K562 (cell line): ENCODE results near the gene ZNF48. TPM values are rescaled to one million over a fixed set of nuclear protein-coding genes. Genes with fewer than 3 reads are reported as not detected.

ENCODE experiments used
- AFF1 ChIP-seq, 2 experiments: fragments of 450-650 bp; IDR thresholded peaks; 2 replicates each; pipeline ENCODE4 v1.6.1; 2018; ENCODE audit warnings: mild to moderate bottlenecking in 2 of 2, low read depth in 1 of 2; ENCODE audit not compliant: partially characterized antibody in 2 of 2
- CBX3 ChIP-seq, 2 experiments: IDR thresholded peaks; 1 replicate in 1 of 2; 2 replicates in 1 of 2; pipeline ENCODE4 v1.6.1; 2012; ENCODE audit warnings: inconsistent platforms in 2 of 2, low read length in 2 of 2, borderline replicate concordance in 1 of 2, control low read depth in 1 of 2
- EWSR1 ChIP-seq: fragments of 450-650 bp; IDR thresholded peaks from 2 replicates; pipeline ENCODE4 v1.6.1; 2018; ENCODE audit warnings: borderline replicate concordance, mild to moderate bottlenecking, low read depth, moderate library complexity; ENCODE audit not compliant: partially characterized antibody
- GATAD2B ChIP-seq: fragments of 450-650 bp; IDR thresholded peaks from 2 replicates; pipeline ENCODE4 v1.6.1; 2017; ENCODE audit warnings: mild to moderate bottlenecking, borderline replicate concordance
- IFI16 ChIP-seq: fragments of 250-450 bp; sonication (Bioruptor Pico); IDR thresholded peaks from 2 replicates; pipeline ENCODE4 v2.1.2; 2022; ENCODE audit warnings: mild to moderate bottlenecking, inconsistent platforms
- LARP7 ChIP-seq: fragments of 450-650 bp; IDR thresholded peaks from 2 replicates; pipeline ENCODE4 v1.6.1; 2016
- NRF1 ChIP-seq, 2 experiments: fragments of 450-650 bp; IDR thresholded peaks in 1 of 2; conservative IDR thresholded peaks in 1 of 2; 2 replicates each; pipeline ENCODE4 v1.6.1; 2014; ENCODE audit warnings: mild to moderate bottlenecking in 2 of 2
- SMARCA5 ChIP-seq: fragments of 450-650 bp; IDR thresholded peaks from 2 replicates; pipeline ENCODE4 v1.6.1; 2016
- XRCC3 ChIP-seq: fragments of 450-650 bp; IDR thresholded peaks from 2 replicates; pipeline ENCODE4 v1.6.1; 2017; ENCODE audit warnings: mild to moderate bottlenecking, moderate library complexity
- YY1 ChIP-seq, 3 experiments: IDR thresholded peaks; 2 replicates each; pipeline ENCODE4 v1.6.1; 2011; ENCODE audit warnings: low read length in 2 of 3, mild to moderate bottlenecking in 2 of 3, moderate library complexity in 2 of 3, borderline replicate concordance in 1 of 3, control low read depth in 1 of 3, low read depth in 1 of 3; ENCODE audit not compliant: insufficient read depth in 3 of 3, insufficient replicate concordance in 2 of 3, control insufficient read depth in 1 of 3, insufficient read length in 1 of 3; ENCODE audit errors: extremely low read depth in 1 of 3
- ZKSCAN1 ChIP-seq: fragments of 150-350 bp; IDR thresholded peaks from 2 replicates; pipeline ENCODE4 v1.6.1; 2016; ENCODE audit warnings: low read depth, low read length
- ZNF347 ChIP-seq: fragments of 450-650 bp; formaldehyde crosslinking; IDR thresholded peaks from 2 replicates; pipeline ENCODE4 v1.4.0; 2020; ENCODE audit warnings: low read depth, mild to moderate bottlenecking, moderate library complexity
- ZNF354B ChIP-seq: fragments of 250-450 bp; sonication (Bioruptor Pico); IDR thresholded peaks from 2 replicates; pipeline ENCODE4 v1.4.0; 2020
- ZNF644 ChIP-seq: fragments of 200-800 bp; sonication (Bioruptor generic); IDR thresholded peaks from 2 replicates; pipeline ENCODE4 v1.6.1; 2016; ENCODE audit warnings: low read depth, missing genetic modification characterization, missing compliant biosample characterization
- ZNF77 ChIP-seq: fragments of 250-450 bp; sonication (Bioruptor Pico); IDR thresholded peaks from 2 replicates; pipeline ENCODE4 v1.5.0; 2020
- polyA plus RNA-seq, 8 experiments: library from polyadenylated mRNA; depleted of rRNA in 4 of 8; stranded (reverse) in 5 of 8; unstranded in 3 of 8; fragments of >200 nt; fragmentation: Nextera tagmentation in 2 of 8; fragmentation: Illumina TruSeq in 1 of 8; extraction: Ambion mirVana in 2 of 8; extraction: Trizol in 1 of 8; gene quantifications; 2 replicates each; pipeline versions ENCODE4 v1.2.1 to v1.2.3, GENCODE V29; 2011 to 2014; ENCODE audit warnings: inconsistent platforms in 1 of 8, missing spikeins in 1 of 8
- total RNA-seq, 7 experiments: library from RNA; depleted of rRNA in 6 of 7; stranded (reverse); fragments of >200 nt in 6 of 7; fragmentation: Illumina TruSeq in 2 of 7; extraction: Trizol in 2 of 7; gene quantifications; 2 replicates each; pipeline versions ENCODE4 v1.2.1 to v1.2.3, GENCODE V29; 2011 to 2021; ENCODE audit warnings: low replicate concordance in 1 of 7
- TF ChIP-seq, protein P1 (sequence below): sonication (generic); formaldehyde crosslinking; IDR thresholded peaks from 2 replicates; pipeline ENCODE4 v1.8.0; 2023; ENCODE audit warnings: mild to moderate bottlenecking, missing genetic modification reagents
- TF ChIP-seq, protein P2 (sequence below): fragments of 450-650 bp; formaldehyde crosslinking; IDR thresholded peaks from 2 replicates; pipeline ENCODE4 v1.4.0; 2022; ENCODE audit warnings: missing genetic modification characterization

Gene ZNF48
- total and polyA plus RNA-seq, 9 of the 15 experiments (the other 6 are each of a cell fraction or from before 2014, with no cell fraction given): 0.38 to 11.6 (median 4.7) TPM

GRCh38 chr16:30381291-30382041, 13.8 kb upstream of the ZNF48 start (continued):
- TF ChIP-seq AFF1 (IDR thresholded peaks at IDR 0.05; ENCODE audit: low read depth in 1 of 2, partially characterized antibody in 2 of 2) (no peak), NRF1 (conservative IDR thresholded peaks at IDR 0.05 in 1 of 2, IDR thresholded peaks at IDR 0.05 in 1 of 2) (no peak), ZNF77 (no peak), EWSR1 (no peak), ZKSCAN1 (no peak; the same call in 1 of the 2 replicates), ZNF644 (tag) (no peak), GATAD2B (0 out of 2 replicates have a peak, but pooled peaks have one; percentile 30), CBX3 (IDR thresholded peaks at IDR 0.05; ENCODE audit: borderline replicate concordance in 1 of 2, low read length in 2 of 2) (peak in 1 of 2 experiments; percentile 74; a peak in 1 of 3 replicates), ZNF347 (no peak), IFI16 (CRISPR knock-in tag) (no peak), YY1 (IDR thresholded peaks at IDR 0.05; ENCODE audit: borderline replicate concordance in 1 of 3, control insufficient read depth in 1 of 3, extremely low read depth in 1 of 3, insufficient read depth in 3 of 3, insufficient read length in 1 of 3, insufficient replicate concordance in 2 of 3, low read depth in 1 of 3, low read length in 2 of 3) (peak in 1 of 3 experiments; percentile 43), XRCC3 (no peak), SMARCA5 (peak; percentile 67), ZNF354B (no peak), LARP7 (no peak)
- TF ChIP-seq, protein P1, sequence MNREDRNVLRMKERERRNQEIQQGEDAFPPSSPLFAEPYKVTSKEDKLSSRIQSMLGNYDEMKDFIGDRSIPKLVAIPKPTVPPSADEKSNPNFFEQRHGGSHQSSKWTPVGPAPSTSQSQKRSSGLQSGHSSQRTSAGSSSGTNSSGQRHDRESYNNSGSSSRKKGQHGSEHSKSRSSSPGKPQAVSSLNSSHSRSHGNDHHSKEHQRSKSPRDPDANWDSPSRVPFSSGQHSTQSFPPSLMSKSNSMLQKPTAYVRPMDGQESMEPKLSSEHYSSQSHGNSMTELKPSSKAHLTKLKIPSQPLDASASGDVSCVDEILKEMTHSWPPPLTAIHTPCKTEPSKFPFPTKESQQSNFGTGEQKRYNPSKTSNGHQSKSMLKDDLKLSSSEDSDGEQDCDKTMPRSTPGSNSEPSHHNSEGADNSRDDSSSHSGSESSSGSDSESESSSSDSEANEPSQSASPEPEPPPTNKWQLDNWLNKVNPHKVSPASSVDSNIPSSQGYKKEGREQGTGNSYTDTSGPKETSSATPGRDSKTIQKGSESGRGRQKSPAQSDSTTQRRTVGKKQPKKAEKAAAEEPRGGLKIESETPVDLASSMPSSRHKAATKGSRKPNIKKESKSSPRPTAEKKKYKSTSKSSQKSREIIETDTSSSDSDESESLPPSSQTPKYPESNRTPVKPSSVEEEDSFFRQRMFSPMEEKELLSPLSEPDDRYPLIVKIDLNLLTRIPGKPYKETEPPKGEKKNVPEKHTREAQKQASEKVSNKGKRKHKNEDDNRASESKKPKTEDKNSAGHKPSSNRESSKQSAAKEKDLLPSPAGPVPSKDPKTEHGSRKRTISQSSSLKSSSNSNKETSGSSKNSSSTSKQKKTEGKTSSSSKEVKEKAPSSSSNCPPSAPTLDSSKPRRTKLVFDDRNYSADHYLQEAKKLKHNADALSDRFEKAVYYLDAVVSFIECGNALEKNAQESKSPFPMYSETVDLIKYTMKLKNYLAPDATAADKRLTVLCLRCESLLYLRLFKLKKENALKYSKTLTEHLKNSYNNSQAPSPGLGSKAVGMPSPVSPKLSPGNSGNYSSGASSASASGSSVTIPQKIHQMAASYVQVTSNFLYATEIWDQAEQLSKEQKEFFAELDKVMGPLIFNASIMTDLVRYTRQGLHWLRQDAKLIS (CRISPR knock-in tag): no peak
- TF ChIP-seq, protein P2, sequence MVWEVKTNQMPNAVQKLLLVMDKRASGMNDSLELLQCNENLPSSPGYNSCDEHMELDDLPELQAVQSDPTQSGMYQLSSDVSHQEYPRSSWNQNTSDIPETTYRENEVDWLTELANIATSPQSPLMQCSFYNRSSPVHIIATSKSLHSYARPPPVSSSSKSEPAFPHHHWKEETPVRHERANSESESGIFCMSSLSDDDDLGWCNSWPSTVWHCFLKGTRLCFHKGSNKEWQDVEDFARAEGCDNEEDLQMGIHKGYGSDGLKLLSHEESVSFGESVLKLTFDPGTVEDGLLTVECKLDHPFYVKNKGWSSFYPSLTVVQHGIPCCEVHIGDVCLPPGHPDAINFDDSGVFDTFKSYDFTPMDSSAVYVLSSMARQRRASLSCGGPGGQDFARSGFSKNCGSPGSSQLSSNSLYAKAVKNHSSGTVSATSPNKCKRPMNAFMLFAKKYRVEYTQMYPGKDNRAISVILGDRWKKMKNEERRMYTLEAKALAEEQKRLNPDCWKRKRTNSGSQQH (CRISPR knock-in tag): no peak
